Measurements from ENCODE around the gene VIL1.
A peak's percentile ranks its signal among the peaks of the same experiment; 100 is the strongest.

VIL1 gene

GRCh38 chr2:218444692-218445357 lies 25.9 kb downstream of the VIL1 start:
- no peak for DNase-seq (ENCODE audit: low spot score)

- DNase-seq (ENCODE audit: low spot score), result no peak
Measured at GRCh38 chr2:218445602-218446001, 26.7 kb downstream of the VIL1 start.

- DNase-seq (ENCODE audit: low spot score), result no peak
Measured at GRCh38 chr2:218446547-218446946, 27.6 kb downstream of the VIL1 start.

- no peak for DNase-seq (ENCODE audit: low spot score)
Measured at GRCh38 chr2:218447072-218447471, 28.1 kb downstream of the VIL1 start.

- DNase-seq (ENCODE audit: low spot score), result no peak
Measured at GRCh38 chr2:218448934-218449333, 30.0 kb downstream of the VIL1 start.

- no peak for DNase-seq (ENCODE audit: low spot score)
Measured at GRCh38 chr2:218452079-218452478, 33.2 kb downstream of the VIL1 start.

- no peak for DNase-seq (ENCODE audit: low spot score)
Measured at GRCh38 chr2:218456849-218457248, 37.9 kb downstream of the VIL1 start.

- no peak for DNase-seq (ENCODE audit: low spot score)
Measured at GRCh38 chr2:218458598-218458997, 39.7 kb downstream of the VIL1 start.

GRCh38 chr2:218465987-218466633 lies 47.2 kb downstream of the VIL1 start:
- peak; percentile 29 for DNase-seq (ENCODE audit: low spot score)

GRCh38 chr2:218470448-218470847 lies 51.5 kb downstream of the VIL1 start:
- DNase-seq (ENCODE audit: low spot score), result no peak

- peak; percentile 15 for DNase-seq (ENCODE audit: low spot score)
Measured at GRCh38 chr2:218471036-218471435, 52.1 kb downstream of the VIL1 start.

- DNase-seq (ENCODE audit: low spot score), result no peak
Measured at GRCh38 chr2:218471982-218472381, 53.1 kb downstream of the VIL1 start.

GRCh38 chr2:218472988-218473387 lies 54.1 kb downstream of the VIL1 start:
- DNase-seq (ENCODE audit: low spot score), result no peak

GRCh38 chr2:218474527-218474926 lies 55.6 kb downstream of the VIL1 start:
- DNase-seq (ENCODE audit: low spot score), result no peak

- no peak for DNase-seq (ENCODE audit: low spot score)
Measured at GRCh38 chr2:218476676-218477075, 57.8 kb downstream of the VIL1 start.

- no peak for DNase-seq (ENCODE audit: low spot score)
Measured at GRCh38 chr2:218477247-218477646, 58.3 kb downstream of the VIL1 start.

- DNase-seq (ENCODE audit: low spot score), result no peak
Measured at GRCh38 chr2:218478544-218478943, 59.6 kb downstream of the VIL1 start.

GRCh38 chr2:218479595-218479994 lies 60.7 kb downstream of the VIL1 start:
- no peak for DNase-seq (ENCODE audit: low spot score)

- DNase-seq (ENCODE audit: low spot score), result peak; percentile 14
Measured at GRCh38 chr2:218482651-218483050, 63.7 kb downstream of the VIL1 start.

- no peak for DNase-seq (ENCODE audit: low spot score)
Measured at GRCh38 chr2:218485986-218486667, 67.2 kb downstream of the VIL1 start.

- no peak for DNase-seq (ENCODE audit: low spot score)
Measured at GRCh38 chr2:218500501-218501060, 81.7 kb downstream of the VIL1 start.

GRCh38 chr2:218501665-218502064 lies 82.7 kb downstream of the VIL1 start:
- DNase-seq (ENCODE audit: low spot score), result no peak

All from germinal center (tissue), 1 donor.